SK-N-SH (cell line): Measurements from ENCODE around the gene IAPP. TPM values are rescaled to one million over a fixed set of nuclear protein-coding genes. Genes with fewer than 3 reads are reported as not detected.

Source experiments
- CTCF ChIA-PET: fragments of 300-600, 350-600 bp; formaldehyde crosslinking; extraction: SDS; loops from one replicate; lab custom pipeline; 2021; lab: Yijun Ruan, JAX
- POLR2A ChIA-PET: fragments of 350-600 bp; sonication (Branson Sonifier 250); formaldehyde crosslinking; extraction: SDS; loops from one replicate; lab custom pipeline; 2020; ENCODE audit warnings: antibody characterized with exemption, inconsistent platforms; lab: Yijun Ruan, JAX
- DNase-seq: peaks from one replicate; pipeline ENCODE4 v3.0.0; 2012
- H2AFZ ChIP-seq: fragments of 200-600 bp; sonication (generic); 2 replicates; pipeline ENCODE4 v1.8.1; 2016; ENCODE audit warnings: antibody characterized with exemption, mild to moderate bottlenecking, low read depth
- H3F3A ChIP-seq: fragments of 200-600 bp; sonication (generic); replicated peaks from 2 replicates; pipeline ENCODE3; 2016; ENCODE audit warnings: antibody characterized with exemption, mild to moderate bottlenecking; ENCODE audit not compliant: insufficient read depth
- H3K27ac ChIP-seq, 2 experiments: fragments of 200-500 bp in 1 of 2; fragments of 200-600 bp in 1 of 2; sonication (Bioruptor generic) in 1 of 2; sonication (generic), shearing (Covaris generic) in 1 of 2; 2 replicates each; pipeline versions ENCODE4 v1.5.1 to v1.6.1; 2014 to 2016; ENCODE audit warnings: low read depth in 2 of 2, inconsistent platforms in 1 of 2, low read length in 1 of 2, mild to moderate bottlenecking in 1 of 2, mixed read lengths in 1 of 2
- H3K27me3 ChIP-seq: fragments of 200-600 bp; sonication (generic), shearing (Covaris generic); 2 replicates; pipeline ENCODE4 v1.6.1; 2016; ENCODE audit warnings: mixed run types; ENCODE audit not compliant: insufficient read depth
- H3K36me3 ChIP-seq, 2 experiments: fragments of 200-500 bp in 1 of 2; fragments of 200-600 bp in 1 of 2; sonication (Bioruptor generic) in 1 of 2; sonication (generic) in 1 of 2; replicated peaks in 1 of 2; 2 replicates each; pipeline versions ENCODE3 to v1.5.1; 2014 to 2016; ENCODE audit warnings: low read length in 1 of 2, mild to moderate bottlenecking in 1 of 2; ENCODE audit not compliant: insufficient read depth in 2 of 2, control insufficient read depth in 1 of 2
- H3K4me1 ChIP-seq, 2 experiments: fragments of 200-500 bp in 1 of 2; fragments of 200-600 bp in 1 of 2; sonication (Bioruptor generic) in 1 of 2; sonication (generic), shearing (Covaris generic) in 1 of 2; 2 replicates each; pipeline versions ENCODE4 v1.5.1 to v1.6.1; 2014 to 2016; ENCODE audit warnings: low read depth in 1 of 2, low read length in 1 of 2, mixed run types in 1 of 2; ENCODE audit not compliant: insufficient read depth in 2 of 2, control insufficient read depth in 1 of 2
- H3K4me2 ChIP-seq: fragments of 200-600 bp; sonication (generic), shearing (Covaris generic); 2 replicates; pipeline ENCODE4 v1.6.1; 2017; ENCODE audit warnings: mixed run types
- H3K4me3 ChIP-seq, 2 experiments: fragments of 200-500 bp in 1 of 2; fragments of 200-600 bp in 1 of 2; sonication (Bioruptor generic) in 1 of 2; sonication (generic), shearing (Covaris generic) in 1 of 2; 2 replicates each; pipeline versions ENCODE4 v1.5.1 to v1.8.1; 2014 to 2016; ENCODE audit warnings: low read depth in 2 of 2, inconsistent platforms in 1 of 2, low read length in 1 of 2, mild to moderate bottlenecking in 1 of 2, mixed read lengths in 1 of 2, moderate library complexity in 1 of 2
- H3K79me2 ChIP-seq: fragments of 200-600 bp; sonication (generic); 2 replicates; pipeline ENCODE4 v1.8.1; 2017; ENCODE audit warnings: mild to moderate bottlenecking; ENCODE audit not compliant: insufficient read depth
- H3K9ac ChIP-seq: fragments of 200-600 bp; sonication (generic); 2 replicates; pipeline ENCODE4 v1.6.1; 2017; ENCODE audit warnings: mixed run types
- H3K9me2 ChIP-seq: fragments of 200-600 bp; sonication (generic); 2 replicates; pipeline ENCODE4 v1.6.1; 2017; ENCODE audit warnings: mixed run types
- H3K9me3 ChIP-seq: fragments of 200-600 bp; sonication (generic); 2 replicates; pipeline ENCODE4 v1.6.1; 2017; ENCODE audit warnings: mixed run types, mild to moderate bottlenecking, moderate library complexity
- H4K20me1 ChIP-seq: fragments of 200-600 bp; sonication (generic); 2 replicates; pipeline ENCODE4 v1.6.1; 2017; ENCODE audit warnings: mild to moderate bottlenecking, mixed run types; ENCODE audit not compliant: insufficient read depth
- CTCF ChIP-seq: fragments of 200-600 bp; sonication (generic); IDR thresholded peaks from 2 replicates; pipeline ENCODE4 v1.6.1; 2017; ENCODE audit warnings: antibody characterized with exemption, mild to moderate bottlenecking, moderate library complexity
- EZH2phosphoT487 ChIP-seq: fragments of 200-600 bp; sonication (generic); IDR thresholded peaks from 2 replicates; pipeline ENCODE4 v1.6.1; 2017; ENCODE audit warnings: low read depth, mixed run types, mild to moderate bottlenecking, antibody characterized with exemption, moderate library complexity, borderline replicate concordance
- FOSL2 ChIP-seq: IDR thresholded peaks from 2 replicates; pipeline ENCODE4 v1.4.0; 2012; ENCODE audit warnings: low read depth, mild to moderate bottlenecking, moderate library complexity, borderline replicate concordance
- FOXM1 ChIP-seq: IDR thresholded peaks from 2 replicates; pipeline ENCODE4 v1.4.0; 2012; ENCODE audit warnings: low read depth, mild to moderate bottlenecking
- GABPA ChIP-seq: IDR thresholded peaks from 2 replicates; pipeline ENCODE4 v1.4.0; 2012; ENCODE audit warnings: low read depth, mild to moderate bottlenecking
- IRF3 ChIP-seq: fragments of 150-350 bp; IDR thresholded peaks from 2 replicates; pipeline ENCODE4 v1.6.1; 2016; ENCODE audit warnings: mild to moderate bottlenecking, low read depth, low read length
- MAX ChIP-seq: IDR thresholded peaks from 2 replicates; pipeline ENCODE4 v1.4.0; 2012; ENCODE audit warnings: low read depth
- MEF2A ChIP-seq: IDR thresholded peaks from 2 replicates; pipeline ENCODE4 v1.4.0; 2012; ENCODE audit warnings: low read depth, borderline replicate concordance
- MXI1 ChIP-seq: IDR thresholded peaks from 2 replicates; pipeline ENCODE4 v1.6.1; 2012; ENCODE audit warnings: mild to moderate bottlenecking, low read depth, low read length, improper control_type of control experiment
- NFIC ChIP-seq: IDR thresholded peaks from 2 replicates; pipeline ENCODE4 v1.4.0; 2012; ENCODE audit warnings: borderline replicate concordance
- NRF1 ChIP-seq: IDR thresholded peaks from 2 replicates; pipeline ENCODE4 v1.6.1; 2012; ENCODE audit warnings: low read depth, mild to moderate bottlenecking, low read length
- PBX3 ChIP-seq: IDR thresholded peaks from 2 replicates; pipeline ENCODE4; 2012
- RCOR1 ChIP-seq: fragments of 150-350 bp; IDR thresholded peaks from 2 replicates; pipeline ENCODE4 v1.6.1; 2017; ENCODE audit warnings: antibody characterized with exemption, low read length
- RXRA ChIP-seq: IDR thresholded peaks from 2 replicates; pipeline ENCODE4 v1.4.0; 2012; ENCODE audit warnings: low read depth, mild to moderate bottlenecking, borderline replicate concordance
- SMC3 ChIP-seq: IDR thresholded peaks from 2 replicates; pipeline ENCODE4 v1.6.1; 2012; ENCODE audit warnings: low read depth, low read length, improper control_type of control experiment
- TEAD4 ChIP-seq: IDR thresholded peaks from 2 replicates; pipeline ENCODE4 v1.4.0; 2012; ENCODE audit warnings: mild to moderate bottlenecking, borderline replicate concordance; ENCODE audit not compliant: insufficient read depth
- USF2 ChIP-seq: fragments of 150-350 bp; IDR thresholded peaks from 2 replicates; pipeline ENCODE4 v1.6.1; 2017; ENCODE audit warnings: antibody characterized with exemption, low read length, low read depth, borderline replicate concordance
- YY1 ChIP-seq: IDR thresholded peaks from 2 replicates; pipeline ENCODE4 v1.4.0; 2012; ENCODE audit warnings: low read depth, mild to moderate bottlenecking
- ZBTB33 ChIP-seq: IDR thresholded peaks from 2 replicates; pipeline ENCODE4 v1.4.0; 2012; ENCODE audit warnings: low read depth, borderline replicate concordance
- WGBS: methylation state at CpG from one replicate; pipeline ENCODE4 v1.1.6; 2017; ENCODE audit warnings: low lambda C conversion rate; 5-methylcytosine and 5-hydroxymethylcytosine counted together
- polyA plus RNA-seq, 3 experiments: library from polyadenylated mRNA; depleted of rRNA; stranded (reverse); fragments of >200 nt; gene quantifications; 2 replicates each; pipeline ENCODE4 v1.2.3, GENCODE V29; 2012

The IAPP gene
- polyA plus RNA-seq, 1 of the 3 experiments (the other 2 are of a cell fraction), result not detected

- TF ChIP-seq NRF1 (no peak), SMC3 (no peak), CTCF (no peak), USF2 (no peak)
Observed at GRCh38 chr12:21384261-21384660, 11.6 kb downstream of the IAPP start (continued).

- 22% methylated on average over 1 of the region's 3 CpGs for WGBS
- Histone ChIP-seq H3K9me2 (no peaks in the 10 kb centered on the region), H3K79me2 (no peaks in the 10 kb centered on the region), H3K36me3 (no peaks in the 10 kb centered on the region), H3K9ac (no peak overlapping the region), H3K27me3 (peaks cover 5% of the 10 kb centered on the region; the same call in 1 of the 2 replicates), H4K20me1 (no peaks in the 10 kb centered on the region), H3K4me3 (no peak overlapping the region), H3K4me2 (no peak overlapping the region), H3K4me1 (no peaks in the 10 kb centered on the region), H2AFZ (no peak overlapping the region), H3F3A (no peaks in the 10 kb centered on the region), H3K27ac (no peak overlapping the region), H3K9me3 (no peaks in the 10 kb centered on the region)
- POLR2A ChIA-PET, result no interaction called here
- CTCF ChIA-PET, result no interaction called here
- no peak for DNase-seq
- TF ChIP-seq SMC3, result no peak
- no peak for TF ChIP-seq NFIC
- TF ChIP-seq EZH2phosphoT487, result no peak
- no peak for TF ChIP-seq IRF3
- TF ChIP-seq ZBTB33, result no peak
- no peak for TF ChIP-seq PBX3
- TF ChIP-seq GABPA, result no peak
- TF ChIP-seq FOXM1, result no peak
- no peak for TF ChIP-seq YY1
- TF ChIP-seq MAX, result no peak
- no peak for TF ChIP-seq TEAD4
- no peak for TF ChIP-seq FOSL2
- no peak for TF ChIP-seq RXRA
- no peak for TF ChIP-seq MXI1
- no peak for TF ChIP-seq MEF2A
- TF ChIP-seq RCOR1, result no peak
- TF ChIP-seq, all 33 proteins: peak for 0
Observed at GRCh38 chr12:21387174-21387573, 14.5 kb downstream of the IAPP start.
